Glomerular endothelial cell (primary cell): Measurements from ENCODE around the gene KRT77. TPM values are rescaled to one million over a fixed set of nuclear protein-coding genes. Genes with fewer than 3 reads are reported as not detected.
"Not testable (repeated sequence)": the region's sequence is repeated elsewhere in the genome, so short reads cannot be mapped to it uniquely, and the experiment has no call there.

Source experiments
- DNase-seq: peaks from one replicate; pipeline ENCODE4 v3.0.0-alpha.2; 2011; ENCODE audit warnings: low read depth, low spot score; ENCODE audit errors: extremely low read depth
- total RNA-seq: library from RNA; depleted of rRNA; stranded (reverse); fragments of >200 nt; gene quantifications from 2 replicates; pipeline ENCODE4 v1.2.3, GENCODE V29; 2015

Gene KRT77
- not detected in 2 replicates for total RNA-seq

GRCh38 chr12:52703424-52703823, at the start of gene KRT77:
Gene KRT77, minus strand, starts transcription at chr12:52703524. Its CDS starts 90 bp downstream, at chr12:52703434.
- DNase-seq = no peak

GRCh38 chr12:52752516-52752915, 49.2 kb upstream of the KRT77 start:
- no peak for DNase-seq

- no peak for DNase-seq
Measured at GRCh38 chr12:52751795-52752194, 48.5 kb upstream of the KRT77 start.

- not testable (repeated sequence) for DNase-seq
Measured at GRCh38 chr12:52750532-52750931, 47.2 kb upstream of the KRT77 start.

DNA sequence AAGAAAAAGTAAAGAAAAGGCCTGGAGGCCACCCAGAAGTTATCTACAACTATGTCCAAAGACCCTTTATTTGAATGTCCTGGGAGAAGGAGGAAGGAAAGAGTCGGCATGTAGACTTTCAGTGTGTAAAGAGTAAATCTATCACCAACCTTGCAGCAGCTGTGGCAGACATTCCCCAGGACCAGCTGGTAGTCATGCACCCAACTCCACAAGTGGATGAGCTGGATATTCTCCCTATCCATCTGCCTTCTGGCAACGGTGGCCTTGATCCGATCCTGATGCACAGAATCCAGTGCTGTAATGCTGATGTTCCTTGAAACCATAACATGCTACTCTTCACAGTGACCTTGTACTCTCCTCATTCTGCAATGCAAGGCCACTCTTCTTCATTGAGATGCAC, 46.5 kb upstream of the KRT77 start:
- DNase-seq = no peak

GRCh38 chr12:52748578-52748977, 45.3 kb upstream of the KRT77 start:
- DNase-seq = no peak

- no peak for DNase-seq
Measured at GRCh38 chr12:52745554-52745953, 42.2 kb upstream of the KRT77 start.

DNA sequence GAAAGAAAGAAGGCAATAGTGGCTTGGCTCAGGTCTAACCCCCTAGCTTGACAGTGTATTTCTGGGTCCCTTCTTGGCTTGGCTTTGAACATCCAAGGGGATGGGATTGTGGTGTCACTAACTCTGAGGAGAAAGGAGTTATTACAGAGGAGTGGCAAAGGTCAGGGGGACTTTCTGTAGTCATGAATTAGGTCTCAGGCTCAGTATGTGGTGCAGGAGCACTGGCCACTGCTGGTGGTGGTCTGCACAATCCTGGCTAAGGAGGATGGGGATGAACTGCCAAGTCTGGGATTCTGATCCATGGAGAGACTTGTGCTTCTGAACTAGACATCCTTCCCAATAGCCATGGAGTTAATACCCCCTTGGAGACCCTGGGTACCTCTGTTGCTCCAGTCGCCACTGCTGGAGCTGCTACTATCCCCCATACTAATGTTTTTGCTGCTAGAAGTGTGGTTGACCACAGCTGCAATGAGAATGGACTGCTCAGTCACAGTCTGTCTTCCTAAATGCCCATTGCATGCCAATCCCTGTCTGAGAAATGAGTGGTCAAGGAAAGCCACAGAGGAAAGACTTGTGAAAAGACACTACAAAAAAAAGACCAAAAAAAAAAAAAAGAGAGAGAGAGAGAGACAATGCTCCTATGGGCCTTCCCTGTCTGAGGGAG, 41.3 kb upstream of the KRT77 start:
- DNase-seq = no peak

DNA sequence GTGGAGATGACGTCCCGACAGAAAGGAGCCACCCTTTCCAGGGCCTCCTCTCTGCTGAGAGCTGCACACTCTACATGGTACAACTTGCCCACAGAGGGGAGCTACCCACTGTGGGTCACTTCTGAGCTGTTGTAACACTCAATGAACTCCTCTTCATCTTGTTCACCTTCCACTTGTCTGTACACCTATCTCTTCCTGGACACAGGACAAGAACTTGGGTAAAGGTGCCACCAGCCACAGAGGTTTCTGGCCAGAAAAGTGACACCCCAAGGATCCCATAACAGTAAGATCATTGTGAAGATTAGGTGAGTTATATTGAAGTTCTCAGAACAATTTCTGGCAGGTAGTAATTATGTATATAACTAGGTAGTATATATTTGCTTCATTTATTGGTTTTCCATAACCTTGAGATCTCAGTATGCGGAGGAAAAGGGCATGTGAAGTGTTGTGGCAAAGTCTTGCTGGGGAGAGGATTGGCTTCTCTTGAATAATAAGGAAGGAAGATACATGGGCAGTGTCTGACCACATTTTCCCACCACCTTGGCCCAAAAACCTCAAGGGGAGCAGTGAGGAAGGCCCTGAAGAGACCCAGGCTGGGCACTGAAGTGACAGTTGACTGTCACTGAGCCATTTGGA, 39.6 kb upstream of the KRT77 start:
- no peak for DNase-seq

- no peak for DNase-seq
Measured at GRCh38 chr12:52742196-52742580, 38.9 kb upstream of the KRT77 start.

DNA sequence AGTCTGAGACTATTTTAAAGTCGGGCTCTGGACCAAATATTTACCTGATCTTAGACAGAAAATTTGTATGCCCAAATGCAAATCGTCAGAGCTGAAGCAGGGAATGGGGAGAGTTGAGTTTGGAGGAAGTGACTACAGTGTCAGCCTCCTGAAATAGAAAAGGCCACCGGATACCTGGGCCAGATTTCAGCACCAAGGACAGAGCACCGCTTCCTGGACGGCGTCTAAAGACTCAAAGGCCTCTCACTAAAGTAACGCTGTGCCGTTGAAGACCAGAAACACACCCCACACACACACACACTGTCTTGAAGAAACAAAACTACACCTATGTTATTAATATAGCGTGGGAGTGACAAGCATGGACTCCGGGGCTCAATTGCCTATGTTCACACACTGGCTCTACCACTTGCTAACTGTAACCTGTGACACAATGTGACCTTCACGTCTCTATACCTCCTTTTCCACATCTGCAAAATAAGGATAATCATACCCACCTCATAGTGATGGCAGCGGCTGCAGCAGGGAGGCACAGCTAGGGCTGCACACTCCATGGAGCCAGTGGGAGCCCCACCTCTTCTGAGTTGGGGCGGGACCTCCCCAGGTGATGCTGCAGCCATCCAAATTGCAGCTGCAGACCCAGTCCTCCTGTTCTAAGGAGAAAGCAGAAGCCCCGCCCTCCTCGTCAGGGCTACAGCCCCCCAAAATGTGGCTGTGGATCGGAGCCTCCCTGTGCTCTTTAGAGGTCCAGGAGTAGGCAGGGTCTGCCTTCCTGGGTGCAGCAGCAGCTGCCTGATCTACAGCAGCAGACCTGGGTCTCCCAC, 38.3 kb upstream of the KRT77 start:
- no peak for DNase-seq

DNA sequence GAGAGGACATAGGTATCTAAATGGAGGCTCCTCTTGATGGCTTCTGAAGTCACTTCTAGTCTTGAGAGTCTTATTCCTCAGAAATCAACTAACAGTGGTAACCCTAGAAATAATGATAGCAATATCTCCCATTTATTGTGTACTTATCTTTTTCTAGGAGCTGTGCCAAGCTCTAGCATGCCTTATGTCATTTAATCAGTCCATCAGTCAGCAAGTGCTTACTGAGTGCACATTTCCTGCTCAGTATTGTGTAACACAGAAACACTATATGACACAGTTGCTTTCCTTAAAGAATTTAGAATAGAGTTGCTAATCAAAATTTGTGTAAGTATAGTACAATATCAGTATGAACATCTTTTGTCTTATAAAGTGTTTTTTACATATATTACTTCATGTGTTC, 37.3 kb upstream of the KRT77 start:
- no peak for DNase-seq

DNA sequence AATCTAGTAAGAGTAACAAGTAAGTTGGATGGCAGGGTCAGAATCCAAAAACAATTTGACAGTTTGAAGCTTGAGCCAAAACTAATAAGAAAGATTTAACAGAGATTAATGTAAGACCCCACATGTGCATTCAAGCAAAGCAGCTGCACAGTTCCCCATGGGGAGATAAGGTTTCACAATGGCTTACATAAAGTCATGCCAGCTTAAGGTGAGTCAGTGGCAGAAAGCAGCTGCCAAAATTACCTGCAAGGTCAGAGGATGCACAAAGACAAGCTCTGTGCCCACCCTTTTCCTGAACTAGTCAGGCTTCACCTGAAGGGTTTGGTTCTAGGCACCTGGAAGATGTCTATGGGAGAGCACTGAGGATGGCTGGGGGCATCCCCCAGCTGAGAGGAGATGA, 36.6 kb upstream of the KRT77 start:
- DNase-seq = no peak

DNA sequence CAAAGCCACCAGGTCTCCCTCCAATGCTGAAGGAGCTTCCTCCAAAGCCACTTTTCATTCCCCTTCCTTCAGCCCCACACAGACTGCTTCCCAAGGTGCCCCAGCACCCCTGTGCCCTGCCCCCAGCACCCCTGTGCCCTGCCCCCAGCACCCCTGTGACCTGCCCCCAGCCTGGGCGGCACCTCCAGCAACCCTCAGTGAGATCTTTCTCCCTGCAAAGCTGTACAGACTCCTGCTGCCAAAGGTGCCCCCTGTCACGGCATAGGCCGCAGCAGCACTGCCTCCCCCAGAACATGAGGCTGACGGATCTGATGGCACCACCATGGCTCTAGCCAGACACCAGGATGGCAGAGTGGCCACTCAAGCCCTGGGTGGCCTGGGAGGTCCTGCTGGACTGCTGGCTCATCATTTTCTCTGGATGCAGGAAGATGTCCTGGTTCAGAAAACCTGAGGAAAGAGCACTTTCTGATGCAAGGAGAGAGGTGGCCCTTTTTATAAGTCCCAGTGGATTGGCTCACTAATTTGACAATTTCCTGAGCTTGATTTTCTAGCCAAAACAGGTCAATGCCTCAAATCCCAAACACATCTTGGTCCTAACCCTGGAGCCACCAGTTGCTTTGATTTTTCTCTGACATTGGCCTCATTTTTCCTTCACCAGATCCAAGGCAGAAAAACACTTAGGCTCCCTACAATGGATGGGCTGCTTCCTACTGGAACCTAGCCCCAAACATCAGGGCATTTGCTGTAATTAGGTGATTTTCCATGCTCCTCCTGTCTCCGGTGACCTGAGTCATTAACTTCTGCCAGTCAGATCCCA, 32.7 kb upstream of the KRT77 start:
- DNase-seq = no peak

GRCh38 chr12:52735106-52735505, 31.8 kb upstream of the KRT77 start:
- no peak for DNase-seq

DNA sequence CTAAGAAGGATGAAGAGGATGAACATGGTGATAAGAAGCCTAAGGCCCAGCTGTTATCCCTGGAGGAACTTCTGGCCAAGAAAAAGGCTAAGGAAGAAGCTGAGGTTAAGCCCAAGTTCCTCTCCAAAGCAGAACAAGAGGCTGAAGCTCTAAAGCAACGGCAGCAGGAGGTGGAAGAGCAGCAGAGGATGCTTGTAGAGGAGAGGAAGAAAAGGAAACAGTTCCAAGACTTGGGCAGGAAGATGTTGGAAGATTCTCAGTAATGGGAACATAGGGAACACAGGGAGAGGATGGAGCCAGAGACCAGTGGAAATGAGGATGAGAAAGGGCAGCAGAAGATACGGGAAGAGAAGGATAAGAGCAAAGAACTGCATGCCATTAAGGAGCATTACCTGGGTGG, 27.5 kb upstream of the KRT77 start:
- DNase-seq = no peak

GRCh38 chr12:52730383-52730782, 27.1 kb upstream of the KRT77 start:
- DNase-seq = no peak

DNA sequence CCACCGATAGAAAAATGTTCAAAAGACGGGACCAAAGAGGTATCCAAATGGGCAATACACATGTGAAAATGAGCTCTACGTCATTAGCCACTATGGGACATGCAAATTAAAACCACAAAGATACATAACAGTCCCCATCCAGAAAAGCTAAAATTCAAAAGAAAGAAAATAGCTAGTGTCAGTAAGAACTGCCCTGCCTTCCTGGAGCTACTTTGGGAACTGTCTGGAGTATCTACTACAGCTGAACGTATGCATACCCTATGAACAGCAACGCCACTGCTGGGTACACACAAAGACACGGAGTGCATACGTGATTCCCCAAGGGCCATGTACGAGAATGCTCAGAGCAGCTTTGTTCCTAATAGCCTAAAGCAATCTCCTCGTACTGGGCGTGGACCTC, 25.8 kb upstream of the KRT77 start:
- DNase-seq = no peak

DNA sequence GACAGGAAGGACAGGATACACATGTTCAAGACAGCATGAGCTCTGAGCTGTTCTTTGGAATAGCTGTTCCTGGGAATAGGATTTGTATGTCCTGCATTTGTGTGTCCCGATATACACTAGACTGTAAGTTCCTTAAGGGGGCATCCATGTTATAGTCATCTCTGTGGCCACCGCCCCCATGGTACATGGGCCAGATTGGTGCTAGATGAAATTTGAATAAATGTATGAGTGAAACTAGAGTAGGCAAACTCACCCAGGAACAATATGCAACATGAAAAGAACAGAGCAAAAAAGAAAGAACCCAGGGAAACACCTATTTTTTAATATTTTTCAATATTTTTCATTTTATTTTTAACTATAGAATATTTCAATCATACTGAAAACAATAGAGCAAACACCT, 25.1 kb upstream of the KRT77 start:
- DNase-seq = no peak

- no peak for DNase-seq
Measured at GRCh38 chr12:52727037-52727436, 23.7 kb upstream of the KRT77 start.

DNA sequence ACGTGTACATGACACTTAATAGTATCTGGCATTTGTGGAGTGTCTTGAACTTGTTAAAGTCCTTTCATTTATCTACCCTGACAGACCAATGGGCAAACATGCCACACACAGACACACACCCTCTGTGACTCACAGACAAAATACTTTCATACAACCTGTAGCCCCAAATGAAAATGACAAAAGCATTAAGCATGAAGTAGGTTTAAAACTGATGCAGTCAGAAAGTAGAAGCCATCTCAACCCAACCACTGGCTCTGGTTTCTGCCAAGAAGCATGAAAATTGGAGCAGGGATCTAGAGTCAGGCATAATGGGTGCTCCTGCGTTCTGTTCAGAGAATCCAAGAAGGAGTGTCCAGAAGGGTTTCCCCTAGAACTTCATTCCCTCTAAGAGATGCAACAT, 23.1 kb upstream of the KRT77 start:
- no peak for DNase-seq
